Testis (tissue), 2 donors: ENCODE results near the gene CREB3L2.

ENCODE experiments used
- CTCF ChIP-seq, 3 experiments: fragments of 450-650 bp in 2 of 3; fragments of 200-600 bp in 1 of 3; sonication (generic) in 1 of 3; IDR thresholded peaks; one replicate each; pipeline ENCODE4 v1.5.1; 2016 to 2019; ENCODE audit warnings: antibody characterized with exemption in 3 of 3, mild to moderate bottlenecking in 2 of 3, moderate library complexity in 1 of 3
- POLR2A ChIP-seq: fragments of 450-650 bp; IDR thresholded peaks from one replicate; pipeline ENCODE4 v1.6.1; 2017; ENCODE audit warnings: antibody characterized with exemption, mild to moderate bottlenecking, moderate library complexity

GRCh38 chr7:137900137-137900536 lies 101.7 kb downstream of the CREB3L2 start:
- TF ChIP-seq CTCF (IDR thresholded peaks at IDR 0.05) (no peak), POLR2A (no peak)
